Esophagus muscularis mucosa (tissue), 4 donors: ENCODE data around the gene SIGLEC11.
"Not testable (repeated sequence)": the region's sequence is repeated elsewhere in the genome, so short reads cannot be mapped to it uniquely, and the experiment has no call there.

Source experiments
- CTCF ChIP-seq, 3 experiments: fragments of 200-600 bp in 2 of 3; fragments of 450-650 bp in 1 of 3; sonication (generic) in 2 of 3; IDR thresholded peaks; one replicate each; pipeline ENCODE4 v1.5.1; 2017 to 2019; ENCODE audit warnings: antibody characterized with exemption in 3 of 3, mild to moderate bottlenecking in 2 of 3, moderate library complexity in 1 of 3
- EP300 ChIP-seq: sonication (generic); formaldehyde crosslinking; IDR thresholded peaks from one replicate; pipeline ENCODE4 v1.6.1; 2017; ENCODE audit warnings: antibody characterized with exemption
- POLR2A ChIP-seq: fragments of 450-650 bp; IDR thresholded peaks from one replicate; pipeline ENCODE4 v1.6.1; 2017; ENCODE audit warnings: antibody characterized with exemption, moderate library complexity, mild to moderate bottlenecking, low read depth
- POLR2AphosphoS5 ChIP-seq, 2 donors: sonication (generic); formaldehyde crosslinking; IDR thresholded peaks; one replicate each; pipeline ENCODE4 v1.6.1; 2017; ENCODE audit warnings: antibody characterized with exemption in 2 of 2

DNA sequence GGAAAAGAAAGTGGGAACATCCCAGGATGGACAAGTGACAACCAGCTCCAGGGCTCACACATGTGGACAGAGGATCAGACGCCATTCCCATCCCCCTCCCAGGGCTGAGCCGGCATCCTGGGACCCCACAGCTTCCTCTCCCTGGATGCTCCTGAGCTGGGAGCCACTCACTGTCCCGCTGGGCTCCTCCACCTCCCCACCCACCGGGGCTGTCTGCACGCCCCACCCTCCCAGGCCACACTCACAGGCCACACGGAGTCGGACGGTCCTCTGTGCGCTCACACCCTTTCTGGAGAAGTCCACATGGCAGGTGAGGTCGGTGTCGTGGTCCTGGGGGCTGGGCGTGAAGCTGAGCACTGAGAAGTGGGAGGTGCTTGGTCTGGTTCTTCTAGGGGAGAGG is 1.1 kb downstream of the SIGLEC11 start:
- TF ChIP-seq CTCF (IDR thresholded peaks at IDR 0.05); EP300; POLR2AphosphoS5 (IDR thresholded peaks at IDR 0.05); POLR2A: not testable (repeated sequence)
